Ureter (tissue), 1 donor: ENCODE measurements around the gene P2RX6. TPM values are rescaled to one million over a fixed set of nuclear protein-coding genes. Genes with fewer than 3 reads are reported as not detected.
A peak's percentile ranks its signal among the peaks of the same experiment; 100 is the strongest.
"Not testable (repeated sequence)": the region's sequence is repeated elsewhere in the genome, so short reads cannot be mapped to it uniquely, and the experiment has no call there.

Experiments used
- DNase-seq: peaks from one replicate; pipeline ENCODE4 v3.0.0-alpha.2; 2020; ENCODE audit warnings: low spot score
- total RNA-seq: library from RNA; stranded (reverse); gene quantifications from one replicate; pipeline ENCODE4 v1.2.4, GENCODE V29; 2023
- donor health status: DM: yes; HTN: yes; CAD: no.

Gene P2RX6
- total RNA-seq, 1 donor from 2014 or later, result 5.7 TPM

DNA sequence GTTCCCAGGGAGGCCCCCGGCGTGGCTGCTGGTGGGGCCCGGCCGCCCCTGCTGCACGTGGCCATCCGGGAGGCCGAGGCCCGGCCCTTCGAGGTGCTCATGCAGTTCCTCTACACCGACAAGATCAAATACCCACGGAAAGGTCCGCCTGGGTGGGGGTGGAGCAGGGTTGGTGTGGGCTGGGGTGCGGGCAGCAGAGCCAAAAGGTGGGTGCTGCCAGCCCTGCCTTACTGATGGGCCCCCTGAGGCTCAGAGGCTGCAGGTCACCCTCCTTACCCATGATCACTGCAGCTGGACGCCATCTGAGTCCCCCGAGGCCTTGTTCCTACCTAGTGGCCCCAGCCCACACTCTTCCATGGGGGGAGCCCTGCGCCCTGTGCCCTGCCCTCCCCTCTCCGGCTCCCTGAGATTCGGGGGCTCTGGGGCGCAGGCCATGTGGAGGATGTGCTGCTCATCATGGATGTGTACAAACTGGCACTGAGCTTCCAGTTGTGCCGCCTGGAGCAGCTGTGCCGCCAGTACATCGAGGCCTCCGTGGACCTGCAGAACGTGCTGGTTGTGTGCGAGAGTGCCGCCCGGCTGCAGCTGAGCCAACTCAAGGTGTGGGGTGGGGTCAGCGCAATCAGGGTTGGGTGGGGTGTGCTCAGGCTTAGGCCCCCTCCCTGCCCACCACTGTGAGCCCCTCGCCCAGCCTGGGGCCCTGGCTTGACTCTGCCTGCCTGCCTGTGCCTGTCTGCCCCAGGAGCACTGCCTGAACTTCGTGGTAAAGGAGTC is 20.6 kb upstream of the P2RX6 start:
- DNase-seq, result no peak

DNA sequence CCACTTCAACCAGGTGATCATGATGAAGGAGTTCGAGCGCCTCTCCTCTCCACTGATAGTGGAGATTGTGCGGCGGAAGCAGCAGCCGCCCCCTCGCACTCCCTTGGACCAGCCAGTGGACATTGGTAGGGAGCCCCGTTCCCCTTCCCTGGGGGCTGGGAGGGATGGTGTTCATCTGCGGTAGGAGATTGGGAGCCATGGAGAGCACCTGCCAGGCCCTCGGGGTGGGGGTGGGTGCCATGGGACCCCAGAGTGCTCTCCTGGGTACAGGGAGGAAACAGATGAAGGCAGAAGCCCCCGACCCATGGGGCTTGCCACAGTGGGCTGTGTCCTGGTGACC is 20.1 kb upstream of the P2RX6 start:
- no peak for DNase-seq

DNA sequence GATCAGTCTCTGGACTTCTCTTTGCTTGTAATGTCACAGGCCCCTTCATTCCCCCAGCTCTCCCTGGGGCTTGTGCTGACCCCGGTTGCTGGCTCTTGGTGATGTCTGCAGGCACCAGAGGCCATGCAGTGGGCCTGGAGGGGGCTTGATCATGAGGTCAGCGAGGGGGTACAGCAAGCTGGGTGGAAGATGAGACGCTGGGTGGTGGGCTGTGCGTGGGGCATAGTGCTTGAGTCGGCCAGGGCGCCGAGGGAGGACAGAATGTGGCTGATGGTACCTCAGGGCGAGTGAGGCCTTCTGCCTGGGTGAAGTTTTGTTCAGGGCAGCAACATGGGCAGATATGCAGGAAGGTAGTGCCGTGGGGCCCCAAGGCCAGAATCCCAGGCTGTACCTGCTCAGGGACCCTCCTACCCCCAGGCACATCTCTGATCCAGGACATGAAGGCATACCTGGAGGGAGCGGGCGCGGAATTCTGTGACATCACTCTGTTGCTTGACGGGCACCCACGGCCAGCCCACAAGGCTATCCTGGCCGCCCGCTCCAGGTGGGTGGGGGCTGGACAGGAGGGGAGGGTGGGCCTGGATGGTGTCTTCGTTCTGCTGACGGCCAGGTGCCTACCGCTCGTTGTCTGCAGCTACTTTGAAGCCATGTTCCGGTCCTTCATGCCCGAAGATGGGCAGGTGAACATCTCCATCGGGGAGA is 19.5 kb upstream of the P2RX6 start:
- no peak for DNase-seq

DNA sequence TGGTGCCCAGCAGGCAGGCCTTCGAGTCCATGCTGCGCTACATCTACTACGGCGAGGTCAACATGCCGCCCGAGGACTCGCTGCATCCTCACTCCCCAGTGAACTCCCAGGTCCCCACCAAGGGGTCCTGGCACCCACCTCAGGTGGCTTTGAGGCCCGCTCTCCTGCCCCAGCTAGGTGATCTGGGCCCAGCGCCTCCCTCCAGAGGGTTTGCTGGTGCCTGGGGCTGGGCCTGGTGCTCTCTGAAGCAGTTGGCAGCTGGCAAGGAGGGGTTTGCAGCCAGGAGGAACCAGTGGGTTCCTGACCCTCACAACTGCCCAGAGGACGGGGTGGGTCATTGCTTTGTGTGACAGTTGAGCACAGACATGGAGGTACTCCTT is 18.9 kb upstream of the P2RX6 start:
- no peak for DNase-seq

DNA sequence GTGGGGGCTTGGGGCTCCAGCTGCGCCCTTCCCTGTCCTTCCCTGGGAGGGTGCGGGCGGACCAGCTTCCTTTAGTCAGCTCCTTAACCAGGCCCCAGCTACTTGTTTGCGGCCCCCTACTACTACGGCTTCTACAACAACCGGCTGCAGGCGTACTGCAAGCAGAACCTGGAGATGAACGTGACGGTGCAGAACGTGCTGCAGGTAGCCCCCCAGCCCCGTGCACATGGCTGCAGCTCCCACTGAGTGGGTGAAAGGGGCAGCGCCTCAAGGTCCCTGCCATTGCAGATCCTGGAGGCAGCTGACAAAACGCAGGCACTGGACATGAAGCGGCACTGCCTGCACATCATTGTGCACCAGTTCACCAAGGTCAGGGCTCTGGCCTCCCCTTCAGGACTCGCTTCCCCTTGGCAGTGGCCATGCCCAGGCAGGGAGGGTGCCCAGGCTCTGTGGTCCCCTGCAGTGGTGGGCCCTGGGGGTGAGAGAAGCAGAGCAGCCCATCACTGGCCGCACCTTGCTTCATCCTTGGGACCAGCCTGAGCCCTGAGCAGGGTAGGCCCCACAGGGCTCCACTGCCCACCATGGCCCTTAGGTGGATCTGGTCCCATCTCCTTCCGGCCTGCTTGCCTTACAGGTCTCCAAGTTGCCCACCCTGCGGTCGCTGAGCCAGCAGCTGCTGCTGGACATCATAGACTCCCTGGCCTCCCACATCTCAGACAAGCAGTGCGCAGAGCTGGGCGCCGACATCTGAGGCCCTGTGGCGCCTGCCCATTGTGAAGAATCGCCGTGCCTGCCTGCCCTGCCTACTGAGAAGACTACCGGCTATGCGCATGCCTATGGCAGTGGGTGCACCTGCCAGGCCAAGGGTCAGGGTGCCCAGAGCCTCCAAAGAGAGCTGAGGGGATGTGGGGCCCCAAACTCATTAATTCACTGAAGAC is 18.1 kb upstream of the P2RX6 start:
- no peak for DNase-seq

DNA sequence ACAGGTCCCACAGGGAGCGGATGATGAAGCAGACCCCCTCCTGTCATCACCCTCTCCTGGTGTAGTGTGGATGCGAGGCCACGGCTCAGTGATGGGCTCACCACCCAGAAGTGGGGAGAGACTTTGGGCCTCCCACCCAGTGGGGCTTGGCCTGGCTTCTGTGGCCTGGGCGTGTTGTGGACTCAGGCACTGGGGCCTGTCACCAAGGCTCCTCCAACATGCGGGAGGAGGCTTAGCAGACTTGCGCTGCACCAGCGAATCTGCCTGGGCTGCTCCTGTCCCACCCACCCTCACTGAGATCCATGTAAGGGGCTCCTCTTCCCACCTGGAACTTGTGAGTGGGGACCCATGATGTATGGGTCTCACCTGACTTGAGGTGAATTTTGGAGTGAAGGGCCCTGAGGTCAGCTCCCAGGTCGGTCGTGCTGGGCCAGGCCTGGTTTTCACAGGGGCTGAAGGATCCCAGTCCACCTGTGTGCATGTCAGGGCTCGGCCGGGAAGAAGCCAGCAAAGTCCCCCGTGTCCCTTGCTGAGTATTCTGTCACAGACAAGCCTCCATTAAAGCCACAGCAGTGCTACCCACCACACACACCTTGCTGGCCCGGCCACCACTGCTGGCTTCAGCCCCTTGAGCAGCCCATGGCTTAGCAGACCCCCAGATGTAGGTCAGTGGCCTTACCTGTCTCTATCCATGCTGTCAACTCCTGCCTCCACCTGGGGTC is 17.3 kb upstream of the P2RX6 start:
- no peak for DNase-seq

DNA sequence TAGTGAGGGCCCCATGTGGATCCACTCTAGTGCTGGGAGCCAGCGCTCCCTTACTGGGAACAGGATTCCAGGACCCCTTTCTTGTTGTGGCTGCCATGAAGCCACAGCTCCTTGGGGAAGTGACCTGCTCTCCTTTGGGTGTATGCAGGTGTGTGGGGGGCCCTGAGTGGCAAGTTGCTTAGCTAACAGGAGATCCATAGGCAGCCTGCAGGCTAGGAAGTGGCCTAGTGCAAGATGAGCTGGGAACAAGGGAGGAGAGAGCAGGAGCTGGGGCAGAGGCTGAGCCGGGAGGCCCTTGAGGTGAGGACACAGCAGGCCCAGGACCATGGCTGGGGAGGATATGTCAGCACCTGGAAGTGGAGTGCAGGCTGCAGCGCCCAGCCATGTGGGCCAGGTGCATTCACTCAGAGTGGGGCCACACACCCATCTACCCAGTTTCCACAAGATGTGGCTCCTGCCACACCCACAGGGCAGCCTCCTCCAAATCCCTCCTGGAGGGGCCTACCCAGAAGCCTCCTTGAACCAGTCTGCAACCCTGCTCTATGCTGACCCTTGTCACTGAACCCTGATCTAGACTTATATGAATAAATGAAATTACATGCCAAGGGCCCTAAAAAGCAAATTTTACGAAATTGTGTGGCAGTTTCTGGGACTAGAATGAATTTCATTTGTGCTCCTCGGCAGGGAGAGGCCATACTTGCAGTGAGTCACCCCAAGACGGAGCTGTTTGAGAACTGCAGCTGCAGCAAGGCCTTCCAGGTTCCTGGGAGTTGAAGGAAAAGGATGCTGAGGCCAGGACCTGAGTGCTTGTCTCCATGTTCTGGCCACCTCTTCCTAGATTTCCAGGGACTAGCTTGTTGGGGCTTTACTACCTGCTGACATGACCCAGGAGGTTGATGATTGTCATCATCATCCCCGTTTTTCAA is 16.3 kb upstream of the P2RX6 start:
- no peak for DNase-seq

- peak; percentile 45 for DNase-seq
Observed at GRCh38 chr22:20999350-21000206, 15.4 kb upstream of the P2RX6 start.

DNA sequence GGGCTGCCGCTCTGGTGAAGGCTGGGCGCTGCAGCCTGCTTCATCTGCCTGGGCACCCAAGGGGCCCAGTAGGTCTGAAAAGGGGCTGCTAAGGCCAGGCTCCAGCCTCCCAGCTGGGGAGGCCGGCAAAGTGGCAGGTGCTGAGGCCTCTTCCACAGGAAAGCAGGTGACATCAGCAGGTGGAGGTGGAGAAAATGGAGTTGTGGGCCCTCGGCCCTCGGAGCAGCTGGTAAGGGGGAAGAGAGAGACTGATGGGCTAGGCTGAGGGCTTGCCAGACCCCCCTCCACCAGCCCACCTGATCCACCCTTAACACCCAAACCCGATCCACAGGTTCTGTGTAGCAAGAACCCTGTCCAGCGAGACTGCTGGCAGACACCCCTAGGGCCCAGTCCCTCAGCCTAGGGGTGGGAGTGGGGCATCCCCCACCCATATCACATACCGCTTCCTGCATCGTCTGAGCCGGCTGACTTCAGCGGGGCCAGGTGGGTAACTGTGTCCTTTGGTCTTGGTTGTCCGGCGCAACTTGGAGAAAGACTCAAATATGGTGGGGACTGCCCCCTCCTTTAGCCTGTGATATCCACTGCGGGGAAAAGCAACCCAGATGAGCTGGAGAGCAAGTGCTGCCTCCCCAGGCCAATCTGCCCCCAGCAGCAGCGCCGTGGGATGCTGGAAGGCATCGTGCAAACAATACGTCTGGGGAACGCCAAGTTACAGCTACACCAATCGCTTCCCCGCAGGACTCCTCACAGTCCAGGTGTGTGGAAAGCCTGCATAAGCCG is 14.6 kb upstream of the P2RX6 start:
- no peak for DNase-seq

DNA sequence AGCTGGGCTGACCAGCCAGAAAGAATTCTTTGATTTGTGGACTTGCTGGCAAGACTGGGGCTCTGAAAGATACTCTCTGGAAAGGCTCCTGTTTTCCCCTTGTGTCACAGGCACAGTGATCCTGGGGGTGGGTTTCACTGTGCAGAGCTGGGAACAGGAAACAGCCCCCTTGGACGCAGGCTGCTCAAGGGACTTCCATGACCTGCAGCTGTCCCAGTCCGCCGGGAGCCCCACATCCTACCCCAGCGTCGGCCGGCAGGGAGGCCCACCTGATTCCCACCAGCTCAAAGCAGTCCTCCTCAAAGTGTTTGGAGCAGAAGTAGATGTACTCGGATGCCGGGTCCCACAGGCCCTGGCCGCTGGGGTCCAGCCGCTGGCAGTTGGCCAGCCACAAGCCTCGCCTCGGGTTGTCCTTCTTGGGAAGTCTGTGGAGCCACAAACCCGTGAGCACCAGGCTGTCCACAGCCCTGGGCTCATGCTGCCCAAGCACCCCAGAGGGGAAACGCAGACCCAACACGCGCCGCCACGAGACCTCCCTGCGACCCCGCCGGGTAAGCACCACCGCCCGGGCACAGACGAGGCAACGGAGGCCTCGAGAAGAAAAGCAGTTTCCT is 13.9 kb upstream of the P2RX6 start:
- DNase-seq, result no peak

DNA sequence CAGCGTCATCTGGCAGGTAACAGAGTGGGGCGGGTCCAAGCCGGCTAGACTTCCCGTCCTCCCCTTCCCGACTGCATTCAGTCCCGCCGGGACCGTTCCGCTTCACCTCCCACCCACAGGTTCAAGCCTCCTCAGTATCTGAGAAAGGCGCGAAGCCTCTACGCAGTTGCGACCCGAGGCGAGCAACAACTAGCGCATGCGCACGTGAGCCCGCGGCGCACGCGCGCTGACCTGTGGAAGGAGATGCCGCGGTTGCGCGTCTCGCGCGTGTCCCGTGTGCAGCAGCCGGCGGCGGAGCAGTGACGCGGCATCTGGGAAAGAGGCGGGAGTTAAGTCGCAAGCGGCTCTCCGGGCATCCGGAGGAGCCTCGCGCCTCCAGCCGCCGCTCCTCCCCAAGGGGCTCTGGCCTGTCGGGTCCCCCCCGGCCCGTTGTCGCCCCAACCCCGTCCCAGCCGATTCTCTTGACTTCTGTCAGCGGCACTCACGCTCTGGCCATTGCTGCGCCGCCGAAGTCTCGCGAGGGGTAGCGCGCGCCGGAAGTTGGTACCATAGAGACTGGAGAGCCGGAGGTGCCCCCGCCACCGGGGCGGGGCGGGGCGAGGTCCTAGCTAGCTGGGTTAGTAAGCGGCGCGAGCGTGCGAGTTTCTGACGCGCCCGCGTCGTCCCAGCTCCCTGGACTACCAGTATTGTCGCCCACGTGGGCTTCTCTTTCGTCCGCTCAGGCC is 13.2 kb upstream of the P2RX6 start, which contains the start of gene THAP7:
TSS of gene THAP7 (minus strand) at position 518 of the 725 bp plus-strand sequence. CDS start at position 311, 207 bp downstream.
- DNase-seq, result peak; percentile 97

GRCh38 chr22:21003782-21004181 is 11.2 kb upstream of the P2RX6 start:
- no peak for DNase-seq

DNA sequence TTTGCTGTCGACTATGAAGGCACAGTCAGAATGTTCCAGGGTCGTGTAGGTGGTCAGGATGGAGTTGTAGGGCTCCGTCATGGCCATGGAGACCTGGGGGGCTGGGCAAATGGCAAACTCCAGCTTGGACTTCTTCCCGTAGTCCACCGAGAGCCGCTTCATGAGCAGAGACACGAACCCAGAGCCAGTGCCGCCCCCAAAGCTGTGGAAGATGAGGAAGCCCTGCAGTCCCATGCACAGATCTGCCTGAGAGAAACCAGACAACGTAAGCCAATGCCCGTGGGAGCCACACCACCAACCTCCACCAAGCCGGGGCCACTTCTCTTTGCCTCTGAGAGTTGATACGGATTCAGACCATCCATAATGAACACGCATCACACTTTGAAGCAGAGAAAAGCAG is 5.8 kb upstream of the P2RX6 start:
- not testable (repeated sequence) for DNase-seq

GRCh38 chr22:21009638-21010425 is 5.1 kb upstream of the P2RX6 start:
- DNase-seq, result no peak

DNA sequence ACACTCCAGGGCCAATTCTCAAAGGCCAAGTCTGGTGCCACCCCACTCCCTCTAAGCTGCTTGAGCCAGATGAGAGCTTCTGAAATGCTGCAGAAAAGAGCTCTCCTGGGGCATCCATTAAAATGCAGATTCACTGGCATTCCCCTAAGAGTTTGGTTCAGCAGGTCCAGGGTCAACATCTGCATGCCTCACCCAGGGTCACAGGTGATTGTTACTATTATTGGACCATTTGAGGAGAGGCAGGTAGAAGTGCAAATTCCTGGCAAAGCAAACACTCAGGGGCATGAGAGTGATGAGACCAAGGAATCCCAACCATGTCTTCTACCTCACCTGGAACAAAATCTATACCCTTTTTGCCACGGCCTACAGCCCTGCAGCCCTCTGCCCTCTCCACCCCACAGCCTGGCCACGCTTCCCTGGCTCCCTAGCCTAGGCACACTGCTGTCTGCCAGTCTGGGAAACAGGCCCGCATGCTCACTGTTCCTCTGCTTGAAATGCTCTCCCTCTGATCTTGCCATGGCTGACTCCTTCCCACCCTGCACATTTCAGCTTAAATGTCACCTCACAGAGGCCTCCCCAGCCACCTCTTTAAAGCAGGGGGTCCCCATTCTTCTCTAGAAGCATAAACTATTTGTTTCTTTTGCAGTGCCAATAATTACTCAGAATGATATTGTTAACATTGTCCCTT is 4.4 kb upstream of the P2RX6 start:
- no peak for DNase-seq
